Stimulated activated CD4-positive, alpha-beta T cell treated with anti-CD3 and anti-CD28 coated beads, Interleukin-4, amount 100 ng/mL, for 1 hour (primary cell): Measurements from ENCODE around the gene SRRM2.

Experiments
- DNase-seq: peaks from one replicate; pipeline ENCODE4 v3.0.0-alpha.2; 2020

Gene SRRM2

DNA sequence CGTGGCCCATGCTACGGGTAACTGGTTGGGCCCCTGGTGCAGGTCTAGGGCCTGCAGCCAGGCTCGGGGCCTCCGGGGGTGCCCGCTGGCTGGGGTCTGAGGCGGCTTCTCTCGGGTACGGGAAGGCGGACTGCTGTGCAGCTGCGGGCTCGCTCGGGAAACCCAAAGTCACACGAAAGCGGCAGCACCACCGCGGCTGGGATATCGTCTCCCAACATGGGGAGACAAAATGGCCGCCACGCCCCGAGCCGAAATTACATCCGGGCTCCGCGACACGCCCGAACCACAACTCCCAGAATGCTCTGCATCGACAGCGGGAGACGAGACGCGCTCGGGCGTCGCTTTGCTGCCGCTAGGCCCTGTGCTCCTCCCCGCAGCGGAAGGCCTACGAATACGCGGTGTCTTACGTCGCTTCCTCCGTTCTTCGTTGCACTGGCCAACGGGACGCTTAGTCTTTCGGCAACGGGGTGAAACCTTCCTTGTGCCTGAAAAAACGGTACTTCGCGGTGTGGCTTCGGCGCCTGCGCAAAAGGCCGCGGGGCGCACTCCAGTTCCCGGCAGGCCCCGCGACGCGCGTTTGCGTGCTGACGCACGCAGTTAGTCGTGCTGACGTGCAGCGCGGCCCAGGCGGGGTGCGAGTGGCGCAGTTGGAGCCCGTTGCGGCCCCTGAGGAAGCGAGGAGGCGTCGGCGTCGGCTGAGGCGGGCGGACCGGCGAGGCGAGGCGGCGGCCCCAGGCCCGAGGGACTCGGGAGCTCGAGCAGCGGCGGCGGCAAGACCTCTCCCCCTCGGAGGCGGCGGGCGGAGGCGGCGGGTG lies at the start of gene SRRM2:
Gene SRRM2, plus strand, starts transcription at position 604 of the 815 bp plus-strand sequence. CDS start 3,727 bp downstream, outside the sequence.
- DNase-seq = peak; percentile 92

DNA sequence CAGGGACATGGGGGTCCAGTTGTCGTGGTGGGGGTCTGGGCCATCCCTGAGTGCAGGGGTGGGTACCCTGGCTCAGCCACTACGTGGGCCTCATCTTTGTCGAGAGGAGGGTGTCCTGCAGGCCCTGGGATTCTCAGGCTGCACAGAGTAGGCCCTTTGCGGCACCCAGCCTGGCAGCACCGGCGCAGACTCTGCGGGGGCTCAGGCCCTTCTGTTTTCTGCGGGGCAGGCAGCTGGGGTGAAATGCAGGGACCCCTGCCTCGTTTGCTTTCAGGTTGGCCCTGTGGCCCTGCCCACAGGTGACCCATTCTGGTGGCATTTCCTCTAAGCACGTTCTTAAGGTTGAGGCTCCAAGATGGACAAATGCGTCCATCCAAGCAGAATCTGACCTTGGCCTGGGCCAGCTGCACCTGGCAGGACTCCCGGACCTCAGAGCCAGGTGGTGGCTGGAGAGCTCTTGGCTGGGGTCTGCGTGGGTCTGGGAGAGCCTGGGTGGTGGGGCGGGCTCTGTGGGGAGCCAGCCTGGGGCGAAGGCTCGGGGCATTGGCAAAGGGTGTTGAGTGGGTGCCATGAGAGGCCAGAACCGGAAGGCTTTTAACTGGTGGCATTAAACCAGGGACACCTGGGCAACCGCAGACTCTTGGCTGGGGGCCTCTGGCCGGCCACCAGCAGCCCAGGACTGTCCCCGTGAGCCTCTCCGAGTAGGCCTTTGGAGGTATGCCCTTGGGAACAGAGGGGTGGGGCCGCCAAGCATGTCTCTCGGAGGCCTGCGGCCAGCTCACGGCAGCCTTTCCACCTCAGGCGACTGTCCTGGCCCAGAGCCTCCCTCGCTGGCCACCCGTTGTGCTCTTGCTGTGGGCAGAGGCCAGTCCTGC lies 49.3 kb upstream of the SRRM2 start:
- DNase-seq = no peak

DNA sequence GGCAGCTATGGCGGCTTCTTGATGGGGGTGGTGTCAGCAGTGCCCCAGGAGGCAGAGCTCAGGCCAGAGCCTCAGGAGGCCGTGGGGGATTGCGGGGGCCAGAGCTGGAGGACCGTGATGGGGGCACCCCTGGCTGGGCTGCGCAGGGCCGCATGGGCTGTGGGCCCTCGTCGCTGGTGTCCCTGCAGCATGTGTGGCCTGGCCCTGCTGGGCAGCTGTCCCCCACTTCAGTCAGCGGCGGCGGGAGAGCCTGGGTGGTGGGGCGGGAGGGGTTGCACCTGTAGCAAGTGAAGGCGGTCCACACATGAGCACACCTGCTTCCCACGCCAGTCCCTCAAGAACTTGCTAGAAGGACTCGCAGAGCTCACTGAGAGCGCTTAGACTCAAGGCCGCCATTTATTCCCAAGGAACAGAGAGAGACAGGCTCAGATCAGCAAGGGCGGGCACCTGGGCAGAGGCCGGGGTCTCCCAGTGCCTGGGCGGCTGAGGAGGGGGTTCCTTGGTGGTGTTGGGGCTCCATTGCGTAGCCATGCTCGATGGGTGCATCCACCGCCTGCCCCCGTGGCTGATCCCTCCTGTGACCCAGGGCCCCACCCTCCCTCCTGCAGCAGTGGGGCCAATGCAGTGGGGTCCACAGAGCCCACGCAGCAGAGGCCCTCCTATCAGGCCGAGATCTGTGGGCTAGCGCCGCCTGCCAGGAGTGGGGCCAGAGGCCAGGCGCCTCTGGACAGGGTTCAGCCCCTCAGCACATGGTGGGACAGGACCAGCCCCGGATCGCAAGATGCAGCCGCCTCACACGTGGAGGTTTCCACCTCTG lies 48.1 kb upstream of the SRRM2 start:
- no peak for DNase-seq

DNA sequence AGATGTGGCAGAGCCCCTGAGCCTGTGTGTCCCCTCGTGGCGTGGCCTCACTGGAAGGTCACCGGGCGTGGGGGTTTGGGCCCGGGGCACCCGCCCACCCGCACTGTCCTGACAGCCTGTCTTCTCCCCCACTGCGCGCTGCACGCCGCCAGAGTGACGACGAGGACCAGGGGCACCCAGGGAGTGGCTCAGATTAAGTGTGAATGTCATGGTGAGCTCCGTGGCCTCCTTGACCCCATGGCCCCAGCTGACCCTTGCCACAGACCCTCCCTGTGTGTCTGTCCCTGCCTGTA lies 47.5 kb upstream of the SRRM2 start:
- DNase-seq = no peak

DNA sequence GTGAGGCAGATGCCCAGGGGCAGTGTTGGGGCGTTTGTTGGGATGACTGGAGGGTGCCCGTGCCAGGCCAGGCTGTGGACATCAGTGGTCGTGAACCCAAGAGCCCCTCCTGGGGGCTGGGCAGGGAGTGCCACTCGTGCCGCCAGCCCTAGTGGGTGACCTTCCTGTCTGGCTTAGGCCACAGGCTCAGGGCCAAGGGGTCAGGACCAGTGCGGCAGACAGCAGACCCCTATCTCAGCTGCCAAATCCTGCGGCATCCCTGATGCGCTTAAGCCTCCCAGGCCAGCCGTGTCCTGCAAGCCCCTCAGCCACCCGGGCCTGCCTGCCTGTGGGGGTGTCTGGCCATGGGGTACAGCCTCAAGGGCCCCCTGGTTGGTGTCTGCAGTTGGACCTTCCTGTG lies 47.1 kb upstream of the SRRM2 start:
- no peak for DNase-seq

DNA sequence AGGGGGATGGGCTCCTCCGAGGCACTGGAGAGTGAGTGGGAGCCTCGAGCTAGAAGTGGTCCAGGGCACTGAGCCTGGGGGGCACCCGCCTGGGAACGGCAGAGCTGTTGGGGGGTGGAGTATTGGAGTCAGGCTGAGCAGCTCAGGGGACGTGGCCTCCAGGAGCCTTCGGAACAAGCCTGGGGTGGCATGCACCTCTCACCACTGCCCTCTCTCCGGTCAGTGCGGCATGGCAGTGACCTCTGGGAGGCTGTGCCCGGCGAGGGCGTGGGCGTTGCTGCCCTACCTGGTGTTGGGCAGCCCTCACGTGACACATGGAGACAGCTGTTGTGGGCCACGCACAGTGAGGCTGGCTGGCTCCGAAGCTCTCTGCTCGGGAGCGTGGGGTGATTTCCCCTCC lies 46.4 kb upstream of the SRRM2 start:
- no peak for DNase-seq

DNA sequence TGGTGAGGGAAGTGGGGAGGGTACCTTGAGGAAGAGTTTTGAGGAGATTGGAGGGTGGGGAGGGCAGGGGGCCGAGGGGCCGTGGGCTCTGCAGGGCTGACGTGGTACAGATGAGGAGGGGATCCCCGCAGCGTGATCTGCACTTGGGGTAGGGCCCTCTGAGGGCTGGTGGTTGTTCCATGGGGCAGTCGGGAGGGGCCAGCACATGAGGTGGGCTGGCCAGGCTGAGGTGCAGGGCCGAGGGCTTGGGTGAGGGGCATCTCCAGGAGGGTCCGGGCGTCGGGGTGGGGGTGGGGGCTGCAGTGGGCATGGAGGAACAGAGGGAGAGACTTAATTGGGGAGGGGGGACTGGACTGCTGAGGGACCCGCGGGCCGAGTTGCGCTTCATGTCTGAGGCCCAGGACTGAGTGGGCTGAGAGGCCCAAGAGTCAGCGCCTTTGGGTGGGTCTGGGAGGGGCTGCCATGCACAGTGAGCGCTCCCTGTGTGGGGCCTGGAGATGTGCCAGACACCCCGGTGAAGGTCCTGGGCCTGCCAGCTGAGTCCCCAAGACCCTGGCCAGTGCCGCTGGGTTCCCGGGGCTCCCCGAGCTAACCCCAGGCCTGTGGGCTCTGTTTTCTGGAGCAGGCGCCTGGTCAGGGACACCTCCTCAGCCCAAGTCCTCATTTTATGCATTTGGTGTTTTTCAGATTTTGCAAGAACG lies 45.7 kb upstream of the SRRM2 start:
- DNase-seq = no peak

DNA sequence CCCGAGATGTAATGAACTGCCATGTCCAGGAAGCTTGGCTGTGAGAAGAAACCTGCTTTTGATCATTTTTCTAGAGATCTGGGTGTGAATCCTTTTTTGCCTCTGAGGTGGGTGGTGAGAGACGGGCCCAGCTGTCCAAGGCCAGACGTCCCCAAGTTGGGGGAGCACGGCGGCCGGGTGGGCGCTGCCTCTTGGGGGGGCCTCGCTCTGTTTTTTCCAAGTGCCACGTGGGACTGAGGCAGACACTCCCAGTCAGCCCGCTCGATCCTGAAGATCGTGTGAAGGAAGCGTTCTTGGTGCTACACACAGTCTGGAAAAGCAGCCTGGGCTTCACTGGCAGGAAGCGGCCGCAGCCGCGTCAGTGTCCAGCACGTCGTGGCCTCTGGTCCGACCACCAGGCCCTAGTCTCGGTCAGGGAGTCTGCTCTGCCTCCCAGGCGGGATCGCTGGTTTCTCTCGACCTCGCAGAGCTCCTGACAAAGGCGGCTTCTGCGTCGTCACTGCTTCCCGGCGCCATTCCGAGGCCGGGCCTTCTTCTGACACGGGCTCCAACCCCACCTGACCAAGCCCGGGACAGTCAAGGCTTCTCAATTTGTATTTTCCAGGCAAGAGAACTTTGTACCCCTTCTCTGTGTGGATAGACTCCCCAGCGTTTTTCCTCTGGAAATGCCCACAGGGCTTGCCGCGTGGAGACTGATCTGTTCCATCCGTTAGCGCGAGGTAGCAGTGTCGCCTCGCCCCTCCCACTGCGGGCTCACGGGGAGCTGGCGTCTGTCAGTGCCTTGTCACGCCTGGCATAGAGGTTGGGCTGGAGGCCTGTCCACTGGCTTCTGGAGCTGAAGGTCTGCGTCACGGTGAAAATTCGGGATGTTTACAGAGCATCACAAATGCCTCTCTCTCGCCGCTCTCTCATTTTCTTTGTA lies 44.8 kb upstream of the SRRM2 start:
- no peak for DNase-seq

DNA sequence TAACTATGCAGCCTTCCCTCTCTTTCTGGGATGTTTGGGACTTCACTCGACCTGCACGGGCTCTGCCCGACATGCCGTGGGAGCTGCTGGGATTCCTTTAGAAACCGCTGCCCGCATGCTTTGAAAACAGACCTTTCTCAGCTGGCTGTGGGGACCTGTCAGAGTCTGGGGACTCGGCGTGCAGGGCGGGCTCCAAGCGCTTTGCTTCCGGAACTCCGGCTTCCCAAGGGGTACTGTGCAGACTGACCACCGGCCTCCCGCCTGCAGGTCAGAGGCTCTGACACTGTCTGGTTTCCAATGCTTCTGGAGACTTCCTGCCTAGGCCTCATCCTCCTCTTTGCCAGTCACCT lies 44.2 kb upstream of the SRRM2 start:
- no peak for DNase-seq

DNA sequence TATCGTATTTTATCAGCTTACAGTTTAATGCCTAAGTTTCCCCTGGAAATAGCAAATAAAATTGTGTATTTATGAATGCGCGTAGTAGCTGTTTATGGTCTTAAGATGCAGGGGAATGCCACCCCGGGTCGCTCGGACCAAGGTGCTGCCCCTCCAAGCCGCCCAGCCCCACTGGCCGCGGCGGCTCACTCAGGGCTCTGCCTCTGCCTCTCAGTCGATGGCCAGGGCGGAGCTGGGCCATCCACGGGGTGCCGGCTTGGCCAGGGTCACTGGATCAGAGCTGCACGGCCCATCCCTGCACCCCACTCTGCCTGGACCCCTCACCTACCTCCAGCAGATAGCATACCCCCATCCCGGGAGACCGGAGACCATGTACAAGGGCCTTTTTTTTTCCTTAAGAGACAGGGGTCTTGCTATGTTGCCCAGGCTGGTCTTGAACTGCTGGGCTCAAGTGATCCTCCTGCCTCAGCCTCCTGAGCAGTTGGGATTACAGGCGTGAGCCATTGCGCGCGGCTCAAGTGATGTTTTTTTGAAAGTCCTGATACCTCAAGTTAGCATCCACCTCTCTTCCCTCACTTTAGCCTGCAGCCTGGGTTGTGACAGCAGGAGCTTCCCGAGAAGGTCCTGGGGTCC lies 43.4 kb upstream of the SRRM2 start:
- no peak for DNase-seq

DNA sequence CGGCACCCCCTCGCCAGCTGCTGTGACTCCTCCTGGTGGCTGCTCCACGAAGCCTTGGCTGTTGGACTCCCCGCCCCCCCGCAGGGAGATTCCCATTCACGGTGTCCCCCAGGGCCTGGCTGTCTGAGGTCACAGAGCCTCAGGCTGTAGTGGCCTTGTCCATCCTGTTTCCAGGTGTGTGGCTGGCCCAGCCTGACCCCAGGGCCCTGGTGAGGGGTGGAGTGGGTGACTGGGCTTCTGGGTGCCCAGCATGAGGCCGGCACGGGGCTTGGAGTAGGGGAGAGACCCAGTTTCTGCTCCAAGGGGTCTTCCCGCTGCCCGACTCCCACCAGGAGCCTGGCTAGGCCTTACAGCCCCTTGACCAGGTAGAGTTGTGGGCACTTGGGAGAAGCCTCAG lies 42.9 kb upstream of the SRRM2 start:
- no peak for DNase-seq

DNA sequence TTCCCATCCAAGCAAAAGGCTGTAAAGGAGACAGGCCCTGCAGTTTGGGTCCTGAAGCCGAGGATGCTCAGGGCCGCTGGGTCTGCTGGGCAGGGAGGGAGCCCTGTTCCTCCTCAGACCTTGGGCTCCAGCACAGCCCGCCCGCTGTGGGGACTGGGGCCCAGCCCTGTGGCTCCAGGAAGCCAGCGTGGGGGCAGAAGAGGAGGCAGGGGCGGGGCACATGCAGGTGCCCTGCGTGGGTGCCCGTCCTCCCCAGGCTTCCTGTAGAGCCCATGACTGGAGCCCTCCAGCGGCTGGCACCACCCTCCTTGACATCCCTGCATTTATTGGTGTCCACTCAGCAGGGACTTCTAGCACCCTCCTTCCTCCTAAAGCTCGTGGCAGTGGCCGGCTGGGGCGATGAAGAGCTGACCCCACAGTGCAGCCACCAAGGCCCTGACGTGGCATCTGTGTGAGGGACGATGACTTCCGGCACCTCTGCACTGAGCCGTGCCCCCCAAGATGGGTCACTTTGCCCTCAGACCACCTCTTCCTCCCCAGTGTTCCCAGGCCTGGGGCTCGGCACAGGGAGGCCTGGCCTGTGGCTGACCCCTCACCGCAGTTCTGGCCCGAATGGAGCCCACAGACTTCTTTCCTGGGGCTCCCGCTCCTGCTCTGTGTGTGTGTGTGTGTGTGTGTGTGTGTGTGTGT lies 42.3 kb upstream of the SRRM2 start:
- DNase-seq = no peak

DNA sequence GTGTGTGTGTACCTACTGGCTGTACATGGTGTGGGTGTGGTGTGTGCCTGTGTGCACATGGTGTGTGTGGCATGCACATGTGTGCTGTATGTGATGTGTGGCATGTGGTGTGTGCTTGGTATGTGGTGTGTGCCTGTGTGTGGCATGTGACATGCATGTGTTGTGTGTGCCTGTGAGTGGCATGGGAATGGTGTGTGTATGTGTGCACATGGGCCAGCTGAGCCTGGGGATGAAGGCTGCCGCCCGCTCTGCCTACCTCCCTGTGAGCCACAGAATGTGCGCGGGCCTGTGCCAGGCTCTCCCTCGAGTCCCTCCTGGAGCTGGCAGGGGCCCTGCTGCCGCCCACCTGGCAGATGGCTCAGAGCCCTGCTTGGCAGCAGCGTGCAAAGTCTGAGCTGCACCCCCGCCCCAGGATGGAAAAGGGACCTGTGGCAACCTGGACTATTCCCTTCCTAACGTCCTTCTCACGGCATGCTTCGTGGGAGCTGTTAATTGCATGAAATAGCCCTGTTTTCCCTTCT lies 41.7 kb upstream of the SRRM2 start:
- DNase-seq = no peak

DNA sequence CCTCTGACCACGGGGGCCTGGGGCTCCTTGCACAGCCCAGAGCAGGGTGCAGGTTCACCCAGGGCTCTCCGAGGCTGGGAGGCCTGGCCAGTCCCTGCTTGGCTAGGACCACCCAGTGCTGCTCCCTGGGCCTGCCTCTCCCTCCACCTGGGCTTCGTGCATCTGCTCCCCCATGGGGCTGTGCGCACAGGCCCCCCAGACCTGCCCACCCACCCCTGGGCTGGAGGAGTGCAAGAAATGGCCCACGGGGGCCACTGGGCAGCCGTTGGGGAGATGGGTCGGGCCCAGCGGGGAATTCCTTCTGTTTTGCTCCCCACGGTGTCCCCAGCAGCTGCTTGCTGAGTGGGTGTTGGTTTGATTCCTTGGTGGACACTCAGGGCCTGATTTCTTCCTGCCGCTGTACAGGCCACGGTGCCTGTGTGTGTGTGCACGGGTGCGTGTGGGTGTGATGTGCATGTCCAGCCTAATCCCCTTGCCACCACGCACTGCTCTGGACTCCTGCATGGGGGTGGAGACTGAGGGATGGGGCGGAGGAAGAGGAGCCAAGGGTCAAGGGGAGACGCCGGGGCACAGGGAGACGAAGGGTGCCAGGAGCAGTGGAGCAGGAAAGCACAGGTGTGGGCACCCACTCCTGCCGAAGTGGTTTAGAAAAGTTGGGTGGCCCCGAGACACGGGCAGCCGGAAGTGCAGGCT lies 40.9 kb upstream of the SRRM2 start:
- DNase-seq = no peak

DNA sequence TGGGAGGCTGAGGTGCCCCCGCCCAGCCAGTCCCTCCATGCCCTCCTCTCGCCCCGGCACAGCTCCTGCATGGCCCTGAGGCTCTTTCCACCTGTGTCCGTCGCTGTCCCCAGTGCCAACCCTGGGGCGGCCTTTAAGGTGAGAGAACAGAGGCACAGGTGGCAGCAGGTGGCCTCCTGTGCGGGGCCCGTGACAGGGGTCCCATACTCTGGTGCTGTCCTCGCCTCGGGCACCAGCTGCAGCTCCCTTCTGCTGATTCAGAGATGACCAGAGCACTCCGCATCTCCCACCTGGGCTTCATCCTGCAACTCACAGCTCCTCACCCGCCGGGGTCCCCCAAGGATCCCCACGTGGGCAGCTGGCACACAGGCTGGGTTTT lies 40.4 kb upstream of the SRRM2 start:
- DNase-seq = no peak

DNA sequence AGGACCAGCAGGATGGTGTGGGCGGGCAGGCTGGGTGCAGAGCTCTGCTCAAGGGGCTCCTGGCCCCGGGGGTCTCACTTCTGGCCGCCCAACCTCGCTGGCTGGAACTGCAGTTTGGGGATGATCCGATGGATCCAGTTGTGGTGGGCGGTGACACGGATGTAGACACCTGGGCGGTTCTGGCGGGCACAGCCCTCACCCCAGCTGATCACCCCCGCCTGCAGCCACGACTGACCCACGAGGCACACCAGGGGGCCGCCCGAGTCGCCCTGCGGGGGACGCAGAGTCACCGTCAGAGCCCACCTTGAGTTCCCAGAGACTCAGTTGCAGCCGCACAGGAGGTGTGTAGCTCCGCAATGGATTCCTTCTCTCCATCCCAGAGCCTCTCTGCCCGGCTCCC lies 39.9 kb upstream of the SRRM2 start:
- DNase-seq = no peak

DNA sequence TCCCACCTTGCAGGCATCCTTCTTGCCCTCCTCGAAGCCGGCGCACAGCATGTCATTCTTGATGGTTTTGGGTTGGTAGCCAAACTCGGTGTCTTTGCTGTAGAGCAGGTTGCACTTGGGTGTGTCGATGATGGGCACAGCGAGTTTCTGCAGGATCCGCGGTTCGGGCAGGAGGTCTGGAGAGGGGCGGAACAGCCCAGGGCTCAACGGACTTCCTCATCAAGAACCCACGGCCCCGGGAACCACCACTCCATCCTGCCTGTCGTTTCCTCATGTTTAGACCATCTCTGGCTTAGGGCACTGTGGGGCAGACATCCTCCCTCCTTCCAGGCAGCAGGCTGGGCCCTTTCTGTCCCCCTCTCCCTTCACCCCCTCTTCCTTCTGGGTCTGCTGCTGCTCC lies 38.9 kb upstream of the SRRM2 start:
- DNase-seq = no peak

DNA sequence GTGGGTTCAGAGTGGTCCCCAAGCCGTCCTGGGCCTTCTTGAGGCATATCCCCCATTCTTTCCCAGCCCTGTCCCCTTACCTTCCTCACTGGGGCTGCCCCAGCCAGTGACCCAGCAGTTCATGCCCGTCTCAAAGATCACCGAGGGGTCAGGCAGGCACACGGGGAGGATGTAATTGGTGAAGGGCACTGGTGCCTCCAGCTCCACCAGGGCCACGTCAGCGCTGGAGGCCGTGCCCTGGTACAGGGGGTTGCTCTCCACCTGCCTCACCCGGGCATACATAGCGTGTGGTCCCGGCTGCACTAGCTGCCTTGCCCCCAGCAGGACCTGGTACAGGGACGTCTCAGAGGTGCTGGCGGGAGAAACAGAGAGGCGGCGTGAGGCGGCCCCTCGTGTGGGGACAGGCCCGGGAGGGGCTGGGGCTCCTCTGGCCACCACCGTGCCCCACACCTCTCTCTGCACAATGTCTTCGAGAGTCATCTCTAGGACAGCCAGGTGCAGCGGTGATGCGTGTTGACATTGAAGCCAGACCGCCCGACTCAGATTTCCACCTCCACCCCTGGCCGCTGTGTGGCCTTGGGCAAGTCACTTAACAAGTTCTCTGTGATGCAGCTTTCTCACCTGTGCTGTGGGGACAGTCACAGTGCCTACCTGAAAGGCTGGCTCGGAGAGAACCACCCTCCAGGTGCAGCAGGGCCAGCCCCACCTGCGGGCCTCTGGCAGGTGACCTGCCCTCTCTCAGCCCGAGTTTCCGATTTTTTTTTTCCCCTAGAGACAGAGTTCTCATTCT lies 38.3 kb upstream of the SRRM2 start:
- DNase-seq = no peak

DNA sequence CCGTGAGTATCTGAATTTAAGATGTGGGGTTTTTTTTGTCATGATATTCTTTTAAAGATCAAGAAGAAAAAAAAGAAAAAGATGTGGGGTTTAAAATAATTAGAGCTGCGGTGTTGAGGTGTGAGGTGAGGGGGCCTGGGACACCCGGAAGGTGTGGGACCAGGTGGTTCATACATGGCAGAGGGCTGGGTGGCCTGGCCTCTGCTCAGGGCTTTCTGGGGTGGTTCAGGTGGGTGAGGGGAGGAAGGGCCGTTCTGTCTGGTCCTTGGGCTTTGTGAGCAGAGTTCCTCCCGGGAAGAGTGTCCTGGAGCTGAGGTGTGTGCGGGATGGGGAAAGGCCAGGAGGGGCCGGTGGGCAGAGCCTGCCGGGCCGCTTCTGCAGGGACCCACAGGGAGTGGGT lies 37.4 kb upstream of the SRRM2 start:
- no peak for DNase-seq
